SK-N-SH treated with all-trans-retinoic acid at 6 μM for 48 hours (cell line): ENCODE results near the gene THAP7.

Experiments used
- ATAC-seq: fragments of 200-7000 bp; cut with Tn5 transposase; 3 replicates; pipeline ENCODE4 v1.9.1; 2020; ENCODE audit warnings: mild to moderate bottlenecking, moderate library complexity
- ARNTL ChIP-seq: fragments of 450-650 bp; formaldehyde crosslinking; IDR thresholded peaks from 2 replicates; pipeline ENCODE4 v1.5.0; 2020; ENCODE audit warnings: low read depth, mild to moderate bottlenecking, moderate library complexity, borderline replicate concordance
- BACH2 ChIP-seq: fragments of 250-450 bp; sonication (Bioruptor Pico); IDR thresholded peaks from 2 replicates; pipeline ENCODE4 v1.9.0; 2021; ENCODE audit warnings: mild to moderate bottlenecking, borderline replicate concordance
- CSDC2 ChIP-seq: fragments of 250-450 bp; sonication (Bioruptor Pico); IDR thresholded peaks from 2 replicates; pipeline ENCODE4 v1.5.0; 2020; ENCODE audit warnings: mild to moderate bottlenecking, moderate library complexity
- ESRRG ChIP-seq: fragments of 250-450 bp; sonication (Bioruptor Pico); IDR thresholded peaks from 2 replicates; pipeline ENCODE4 v1.6.1; 2021; ENCODE audit warnings: mild to moderate bottlenecking
- GLIS3 ChIP-seq: fragments of 250-450 bp; sonication (Bioruptor Pico); IDR thresholded peaks from 2 replicates; pipeline ENCODE4 v1.5.0; 2020; ENCODE audit warnings: mild to moderate bottlenecking, moderate library complexity
- ISL1 ChIP-seq: fragments of 250-450 bp; sonication (Bioruptor Pico); IDR thresholded peaks from 2 replicates; pipeline ENCODE4 v2.1.2; 2022; ENCODE audit warnings: mild to moderate bottlenecking, moderate library complexity
- OSR1 ChIP-seq: fragments of 250-450 bp; sonication (Bioruptor Pico); IDR thresholded peaks from 2 replicates; pipeline ENCODE4 v1.8.0; 2022; ENCODE audit warnings: moderate library complexity, mild to moderate bottlenecking, inconsistent platforms
- PPARA ChIP-seq: fragments of 250-450 bp; sonication (Bioruptor Pico); IDR thresholded peaks from 2 replicates; pipeline ENCODE4 v1.5.0; 2020; ENCODE audit warnings: mild to moderate bottlenecking, borderline replicate concordance
- RARB ChIP-seq: fragments of 250-450 bp; sonication (Bioruptor Pico); IDR thresholded peaks from 2 replicates; pipeline ENCODE4 v1.8.0; 2021; ENCODE audit warnings: mild to moderate bottlenecking, moderate library complexity
- SNAI2 ChIP-seq: fragments of 250-450 bp; sonication (Bioruptor Pico); IDR thresholded peaks from 2 replicates; pipeline ENCODE4 v1.5.0; 2020; ENCODE audit warnings: mild to moderate bottlenecking, moderate library complexity
- TCF4 ChIP-seq: fragments of 250-450 bp; sonication (Bioruptor Pico); IDR thresholded peaks from 2 replicates; pipeline ENCODE4 v1.8.0; 2021; ENCODE audit warnings: mild to moderate bottlenecking, moderate library complexity, borderline replicate concordance
- TOX ChIP-seq: fragments of 250-450 bp; sonication (Bioruptor Pico); IDR thresholded peaks from 2 replicates; pipeline ENCODE4 v1.8.0; 2021; ENCODE audit warnings: mild to moderate bottlenecking, moderate library complexity, borderline replicate concordance
- ZC3H10 ChIP-seq: fragments of 250-450 bp; sonication (Bioruptor Pico); IDR thresholded peaks from 2 replicates; pipeline ENCODE4 v1.5.1; 2021; ENCODE audit warnings: mild to moderate bottlenecking, moderate library complexity
- ZFP3 ChIP-seq: fragments of 250-450 bp; sonication (Bioruptor Pico); IDR thresholded peaks from 2 replicates; pipeline ENCODE4 v1.5.0; 2020; ENCODE audit warnings: mild to moderate bottlenecking, moderate library complexity
- ZFP30 ChIP-seq: fragments of 450-650 bp; formaldehyde crosslinking; IDR thresholded peaks from 2 replicates; pipeline ENCODE4 v1.5.0; 2022; ENCODE audit warnings: mild to moderate bottlenecking, moderate library complexity
- ZNF565 ChIP-seq: fragments of 450-650 bp; formaldehyde crosslinking; conservative IDR thresholded peaks from 2 replicates; pipeline ENCODE4 v1.5.0; 2020; ENCODE audit warnings: low read depth, mild to moderate bottlenecking, moderate library complexity
- ZNF70 ChIP-seq: fragments of 450-650 bp; formaldehyde crosslinking; IDR thresholded peaks from 2 replicates; pipeline ENCODE4 v1.5.0; 2020; ENCODE audit warnings: mild to moderate bottlenecking, moderate library complexity
- ZNF8 ChIP-seq: fragments of 450-650 bp; formaldehyde crosslinking; IDR thresholded peaks from 2 replicates; pipeline ENCODE4 v1.5.0; 2020; ENCODE audit warnings: mild to moderate bottlenecking, moderate library complexity
- TF ChIP-seq, protein P1 (sequence below): fragments of 250-450 bp; sonication (Bioruptor Pico); IDR thresholded peaks from 2 replicates; pipeline ENCODE4 v1.8.0; 2020; ENCODE audit warnings: mild to moderate bottlenecking, moderate library complexity, borderline replicate concordance
- TF ChIP-seq, protein P2 (sequence below): fragments of 250-450 bp; sonication (Bioruptor Pico); IDR thresholded peaks from 2 replicates; pipeline ENCODE4 v1.5.1; 2021; ENCODE audit warnings: mild to moderate bottlenecking, moderate library complexity
- TF ChIP-seq, protein P3 (sequence below): fragments of 250-450 bp; sonication (Bioruptor Pico); IDR thresholded peaks from 2 replicates; pipeline ENCODE4 v1.5.1; 2020; ENCODE audit warnings: low read depth, mild to moderate bottlenecking, moderate library complexity

Gene THAP7

DNA sequence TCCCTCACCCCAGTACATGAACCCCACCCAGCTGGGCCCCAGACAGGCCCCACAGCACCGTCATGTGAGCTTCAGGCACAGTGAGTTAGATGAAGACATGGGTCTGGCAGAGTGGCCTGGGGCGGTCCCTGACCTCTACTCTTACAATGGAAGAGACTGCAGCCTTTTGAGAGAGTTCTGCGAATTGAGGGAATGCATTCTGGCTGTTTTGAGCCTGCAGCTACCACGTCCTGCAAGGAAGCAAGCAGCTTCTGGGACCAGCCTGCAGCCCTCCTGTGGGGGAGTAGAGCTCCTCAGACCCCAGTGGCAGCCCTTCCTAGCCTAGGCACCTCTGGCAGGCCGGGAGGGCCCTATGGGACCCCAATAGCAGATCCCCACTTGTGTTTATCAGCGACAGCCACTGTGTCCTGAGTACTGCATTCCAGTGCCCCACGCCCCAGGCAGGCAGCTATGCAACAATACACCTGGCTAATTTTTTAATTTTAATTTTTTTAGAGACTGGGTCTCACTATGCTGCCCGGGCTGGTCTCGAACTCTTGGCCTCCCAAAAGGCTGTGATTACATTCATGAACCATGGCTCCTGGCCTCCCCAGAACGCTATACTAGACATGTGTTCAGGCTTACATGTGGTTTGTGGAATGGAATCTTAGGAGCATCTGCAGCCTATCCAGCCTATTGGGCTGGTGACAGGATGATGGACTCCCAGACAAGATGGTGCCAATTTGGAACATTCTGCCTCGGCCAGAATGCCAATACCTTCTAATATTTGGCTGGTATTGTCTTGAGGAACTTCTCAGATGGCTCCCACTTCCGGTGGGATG lies 31.2 kb upstream of the THAP7 start:
- TF ChIP-seq ZNF565 (CRISPR knock-in tag) = no peak
- TF ChIP-seq GLIS3 (CRISPR knock-in tag) = no peak
- ATAC-seq = no peak

DNA sequence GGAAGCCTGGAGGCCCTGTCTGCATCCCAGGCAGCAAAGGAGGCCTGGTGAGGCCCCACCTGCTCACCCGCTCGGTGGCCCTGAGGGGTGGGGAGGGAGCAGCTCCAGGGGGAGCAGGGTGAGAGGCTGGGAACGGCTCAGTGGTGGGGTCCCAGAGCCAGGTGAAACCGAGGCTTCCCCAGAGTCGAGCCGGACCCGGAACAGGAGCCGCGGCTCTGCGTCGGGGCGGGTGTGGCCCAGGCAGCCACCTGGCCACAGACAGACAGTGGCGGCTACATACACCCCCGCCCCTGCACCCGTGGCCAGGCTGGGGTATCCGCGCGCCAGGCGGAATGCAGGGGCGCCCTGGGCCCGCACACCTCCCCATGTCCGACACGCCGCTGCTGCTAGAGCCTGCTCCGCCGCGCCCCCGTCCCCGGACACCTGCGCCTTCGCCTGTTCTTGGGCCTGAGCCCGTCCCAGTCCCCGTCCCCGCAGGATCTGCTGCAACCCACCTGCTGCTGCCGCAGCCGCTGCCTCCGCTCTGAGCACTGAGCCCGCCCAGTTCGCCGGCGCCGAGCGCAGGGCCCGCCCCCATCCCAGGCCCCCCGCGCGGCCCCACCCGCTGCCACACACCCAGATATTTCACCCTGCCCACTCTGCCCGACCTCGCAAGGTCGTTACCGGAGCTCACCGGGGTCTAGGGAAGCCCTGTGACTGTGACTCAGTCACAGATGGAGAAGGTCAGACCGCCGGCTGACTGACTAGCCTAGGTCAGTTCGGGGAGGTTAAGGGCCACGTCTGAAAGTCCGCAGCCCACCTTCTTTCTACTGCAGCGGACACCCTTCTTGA lies 30.3 kb upstream of the THAP7 start, which contains the start of gene SLC7A4:
TSS of gene SLC7A4 (minus strand) at position 525 of the 831 bp plus-strand sequence. CDS start 749 bp downstream, outside the sequence.
- TF ChIP-seq ZNF70 (CRISPR knock-in tag) (no peak), ZNF565 (CRISPR knock-in tag) (no peak), ARNTL (CRISPR knock-in tag) (no peak), RARB (CRISPR knock-in tag) (no peak), ZFP3 (no peak), PPARA (CRISPR knock-in tag) (no peak), ZFP30 (CRISPR knock-in tag) (no peak), ZNF8 (CRISPR knock-in tag) (no peak), TOX (CRISPR knock-in tag) (no peak), TCF4 (no peak), BACH2 (CRISPR knock-in tag) (no peak), GLIS3 (CRISPR knock-in tag) (no peak), OSR1 (CRISPR knock-in tag) (no peak), ZC3H10 (CRISPR knock-in tag) (no peak), CSDC2 (CRISPR knock-in tag) (no peak)
- TF ChIP-seq, protein P1, sequence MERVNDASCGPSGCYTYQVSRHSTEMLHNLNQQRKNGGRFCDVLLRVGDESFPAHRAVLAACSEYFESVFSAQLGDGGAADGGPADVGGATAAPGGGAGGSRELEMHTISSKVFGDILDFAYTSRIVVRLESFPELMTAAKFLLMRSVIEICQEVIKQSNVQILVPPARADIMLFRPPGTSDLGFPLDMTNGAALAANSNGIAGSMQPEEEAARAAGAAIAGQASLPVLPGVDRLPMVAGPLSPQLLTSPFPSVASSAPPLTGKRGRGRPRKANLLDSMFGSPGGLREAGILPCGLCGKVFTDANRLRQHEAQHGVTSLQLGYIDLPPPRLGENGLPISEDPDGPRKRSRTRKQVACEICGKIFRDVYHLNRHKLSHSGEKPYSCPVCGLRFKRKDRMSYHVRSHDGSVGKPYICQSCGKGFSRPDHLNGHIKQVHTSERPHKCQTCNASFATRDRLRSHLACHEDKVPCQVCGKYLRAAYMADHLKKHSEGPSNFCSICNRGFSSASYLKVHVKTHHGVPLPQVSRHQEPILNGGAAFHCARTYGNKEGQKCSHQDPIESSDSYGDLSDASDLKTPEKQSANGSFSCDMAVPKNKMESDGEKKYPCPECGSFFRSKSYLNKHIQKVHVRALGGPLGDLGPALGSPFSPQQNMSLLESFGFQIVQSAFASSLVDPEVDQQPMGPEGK (CRISPR knock-in tag) = no peak
- TF ChIP-seq, protein P2, sequence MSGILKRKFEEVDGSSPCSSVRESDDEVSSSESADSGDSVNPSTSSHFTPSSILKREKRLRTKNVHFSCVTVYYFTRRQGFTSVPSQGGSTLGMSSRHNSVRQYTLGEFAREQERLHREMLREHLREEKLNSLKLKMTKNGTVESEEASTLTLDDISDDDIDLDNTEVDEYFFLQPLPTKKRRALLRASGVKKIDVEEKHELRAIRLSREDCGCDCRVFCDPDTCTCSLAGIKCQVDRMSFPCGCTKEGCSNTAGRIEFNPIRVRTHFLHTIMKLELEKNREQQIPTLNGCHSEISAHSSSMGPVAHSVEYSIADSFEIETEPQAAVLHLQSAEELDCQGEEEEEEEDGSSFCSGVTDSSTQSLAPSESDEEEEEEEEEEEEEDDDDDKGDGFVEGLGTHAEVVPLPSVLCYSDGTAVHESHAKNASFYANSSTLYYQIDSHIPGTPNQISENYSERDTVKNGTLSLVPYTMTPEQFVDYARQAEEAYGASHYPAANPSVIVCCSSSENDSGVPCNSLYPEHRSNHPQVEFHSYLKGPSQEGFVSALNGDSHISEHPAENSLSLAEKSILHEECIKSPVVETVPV = no peak
- TF ChIP-seq, all 23 proteins: peak for 0
- no peak for ATAC-seq

DNA sequence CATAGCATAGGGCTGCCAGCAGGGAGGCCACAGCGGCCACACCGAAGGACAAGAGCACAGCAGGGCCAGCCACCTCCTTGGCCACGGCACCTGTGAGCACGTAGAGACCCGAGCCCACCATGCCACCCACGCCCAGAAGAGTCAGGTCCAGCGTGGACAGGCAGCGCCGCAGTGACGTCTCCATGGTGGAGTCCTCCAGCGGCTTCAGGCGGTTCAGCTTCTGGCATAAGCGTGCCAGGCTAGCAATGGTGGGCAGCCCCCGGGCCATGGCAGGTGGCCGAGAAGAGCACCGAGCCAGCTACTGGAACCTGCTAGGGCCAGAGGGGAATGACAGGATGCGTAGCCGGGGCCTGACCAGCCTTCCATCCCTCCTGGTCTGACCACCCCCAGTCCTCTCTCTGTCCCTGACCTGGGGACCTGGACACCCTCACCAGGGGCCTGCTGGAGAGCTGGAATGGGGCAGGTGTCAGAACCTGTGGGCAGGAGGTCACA lies 29.7 kb upstream of the THAP7 start:
- TF ChIP-seq TCF4 = no peak
- TF ChIP-seq RARB (CRISPR knock-in tag) = no peak
- no peak for TF ChIP-seq ESRRG (CRISPR knock-in tag)
- no peak for TF ChIP-seq ZNF70 (CRISPR knock-in tag)
- no peak for TF ChIP-seq SNAI2 (CRISPR knock-in tag)
- TF ChIP-seq CSDC2 (CRISPR knock-in tag) = no peak
- TF ChIP-seq ISL1 (CRISPR knock-in tag) = no peak
- no peak for TF ChIP-seq ZNF8 (CRISPR knock-in tag)
- TF ChIP-seq TOX (CRISPR knock-in tag) = no peak
- ATAC-seq = no peak

DNA sequence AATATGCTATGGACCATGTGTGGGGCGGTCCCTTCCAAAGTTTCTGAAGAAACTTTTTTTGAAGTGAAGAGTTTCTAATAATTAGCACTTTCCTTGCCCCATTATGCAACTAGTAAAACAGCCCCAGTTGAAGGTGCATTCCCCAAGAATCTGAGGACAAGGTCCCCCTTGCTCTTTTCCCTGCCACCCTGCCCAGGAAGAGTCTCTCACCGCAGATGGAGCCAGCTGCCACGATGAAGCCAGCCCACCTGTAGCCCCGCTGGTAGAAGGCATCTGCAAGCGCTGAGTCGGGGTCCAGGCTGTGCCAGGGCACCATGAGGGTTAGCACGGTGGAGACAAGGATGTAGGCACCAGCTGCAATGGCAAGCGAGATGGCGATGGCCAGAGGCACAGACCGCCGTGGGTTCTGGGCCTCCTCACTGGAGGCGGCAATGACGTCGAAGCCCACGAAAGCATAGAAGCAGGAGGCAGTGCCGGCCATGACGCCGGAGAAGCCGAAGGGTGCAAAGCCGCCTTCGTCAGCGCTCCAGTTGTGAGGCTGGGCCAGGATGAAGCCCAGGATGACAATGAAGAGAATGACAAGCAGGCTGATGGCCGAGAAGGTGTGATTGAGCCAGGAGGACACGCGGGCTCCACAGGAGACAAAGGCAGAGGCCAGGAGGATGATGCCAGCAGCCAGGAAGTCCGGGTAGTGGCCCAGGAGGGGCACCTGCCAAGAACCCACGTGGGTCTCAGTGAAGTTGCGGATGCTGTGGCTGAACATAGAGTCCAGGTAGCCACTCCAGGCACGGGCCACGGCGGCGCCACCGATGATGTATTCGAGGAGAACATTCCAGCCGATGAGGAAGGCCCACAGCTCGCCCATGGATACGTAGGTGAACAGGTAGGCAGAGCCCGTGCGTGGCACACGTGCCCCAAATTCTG lies 29.0 kb upstream of the THAP7 start:
- TF ChIP-seq, protein P3, sequence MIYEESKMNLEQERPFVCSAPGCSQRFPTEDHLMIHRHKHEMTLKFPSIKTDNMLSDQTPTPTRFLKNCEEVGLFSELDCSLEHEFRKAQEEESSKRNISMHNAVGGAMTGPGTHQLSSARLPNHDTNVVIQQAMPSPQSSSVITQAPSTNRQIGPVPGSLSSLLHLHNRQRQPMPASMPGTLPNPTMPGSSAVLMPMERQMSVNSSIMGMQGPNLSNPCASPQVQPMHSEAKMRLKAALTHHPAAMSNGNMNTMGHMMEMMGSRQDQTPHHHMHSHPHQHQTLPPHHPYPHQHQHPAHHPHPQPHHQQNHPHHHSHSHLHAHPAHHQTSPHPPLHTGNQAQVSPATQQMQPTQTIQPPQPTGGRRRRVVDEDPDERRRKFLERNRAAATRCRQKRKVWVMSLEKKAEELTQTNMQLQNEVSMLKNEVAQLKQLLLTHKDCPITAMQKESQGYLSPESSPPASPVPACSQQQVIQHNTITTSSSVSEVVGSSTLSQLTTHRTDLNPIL (CRISPR knock-in tag) = no peak
- no peak for TF ChIP-seq ZC3H10 (CRISPR knock-in tag)
- TF ChIP-seq PPARA (CRISPR knock-in tag) = no peak
- TF ChIP-seq SNAI2 (CRISPR knock-in tag) = no peak
- no peak for TF ChIP-seq ISL1 (CRISPR knock-in tag)
- no peak for TF ChIP-seq ZNF565 (CRISPR knock-in tag)
- no peak for TF ChIP-seq CSDC2 (CRISPR knock-in tag)
- TF ChIP-seq, all 23 proteins: peak for 0
- ATAC-seq = no peak
